ENCODE results near the gene DNPEP. TPM values are rescaled to one million over a fixed set of nuclear protein-coding genes. Genes with fewer than 3 reads are reported as not detected.

The DNPEP gene
- polyA plus RNA-seq, 1 experiment, result 134 TPM

GRCh38 chr2:219392754-219393153 lies 5.0 kb upstream of the DNPEP start:
- DNase-seq (ENCODE audit: low read depth), result no peak
- no peaks in the 10 kb centered on the region for H3K27me3 ChIP-seq (ENCODE audit: control insufficient read depth, insufficient read depth, low read length)
- TF ChIP-seq CTCF (IDR thresholded peaks at IDR 0.05; ENCODE audit: insufficient read depth, low read depth, low read length), result no peak
- ChIA-PET CTCF (interaction anchor here (1.0 to 2.5 kb wide), 9 partner anchors 10 to 138 kb away, joined by 3 to 18 read pairs (median 4); no protein-coding TSS in a partner anchor), POLR2A (no interaction called here)
- no peak overlapping the region for H3K4me3 ChIP-seq (ENCODE audit: low read depth, low read length)
- no peaks in the 10 kb centered on the region for H3K36me3 ChIP-seq (ENCODE audit: control insufficient read depth, insufficient read depth, low read length)

DNA sequence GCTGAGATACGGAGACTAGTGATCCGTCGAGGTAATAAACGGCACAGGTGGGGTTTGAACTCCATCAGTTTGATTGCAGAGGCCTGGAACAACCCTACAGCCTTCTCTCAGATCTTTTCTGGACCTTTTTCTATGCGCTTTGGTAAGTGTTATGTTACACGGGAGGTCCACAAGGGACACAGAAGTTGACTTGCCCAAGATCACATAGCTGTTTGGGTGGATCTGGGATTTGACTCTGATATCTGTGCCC lies 1.1 kb upstream of the DNPEP start:
- no peaks in the 10 kb centered on the region for H3K27me3 ChIP-seq (ENCODE audit: control insufficient read depth, insufficient read depth, low read length)
- POLR2A ChIA-PET, result interaction anchor here (0.6 kb wide), 1 partner anchor 166 kb away, joined by 4 read pairs; no protein-coding TSS in a partner anchor
- no peak for DNase-seq (ENCODE audit: low read depth)
- peaks cover 18% of the 10 kb centered on the region for H3K36me3 ChIP-seq (ENCODE audit: control insufficient read depth, insufficient read depth, low read length)
- CTCF ChIA-PET, result interaction anchor here (0.8 to 6.2 kb wide), 15 partner anchors 11 to 394 kb away, joined by 3 to 60 read pairs (median 3); partner anchors contain the start of gene OBSL1
- TF ChIP-seq CTCF (IDR thresholded peaks at IDR 0.05; ENCODE audit: insufficient read depth, low read depth, low read length), result no peak
- H3K4me3 ChIP-seq (ENCODE audit: low read depth, low read length), result peak overlapping the region; percentile 30

DNA sequence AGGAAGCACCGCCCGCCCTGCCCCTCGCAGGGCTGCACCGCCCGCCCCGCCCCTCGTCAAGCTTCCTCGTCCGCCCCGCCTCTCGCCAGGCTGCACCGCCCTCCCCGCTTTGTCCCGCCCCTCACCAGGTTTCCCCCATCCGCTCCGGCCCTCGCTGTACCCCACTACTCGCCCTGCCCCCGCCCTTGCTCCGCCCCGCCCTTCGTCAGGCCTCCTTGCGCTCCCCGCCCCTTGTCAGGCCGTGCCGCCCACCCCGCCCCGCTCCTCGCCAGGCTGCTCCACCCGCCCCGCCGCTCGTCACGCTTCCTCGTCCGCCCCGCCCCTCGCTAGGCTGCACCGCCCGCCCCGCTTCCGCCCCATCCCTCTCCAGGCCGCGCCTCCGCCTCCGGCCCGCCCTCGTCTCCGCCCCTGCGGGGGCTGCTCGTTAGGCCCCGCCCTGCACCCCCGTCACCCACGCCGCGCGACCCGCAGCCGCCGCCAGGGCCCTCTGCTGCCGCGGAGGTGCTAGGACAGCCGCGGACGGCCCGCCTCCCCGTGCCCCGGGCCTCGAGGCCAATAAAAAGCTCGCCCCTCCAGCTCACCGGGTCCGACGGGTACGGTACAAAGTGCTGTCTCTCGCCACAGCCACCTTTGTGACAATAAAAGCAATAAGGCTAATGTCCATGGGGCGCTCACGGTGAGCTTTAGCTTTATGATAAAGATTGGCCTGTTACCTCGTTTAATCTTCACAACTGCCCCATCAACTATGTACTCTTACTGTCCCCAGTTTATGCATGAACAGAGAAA lies 602 bp upstream of the DNPEP start:
- POLR2A ChIA-PET, result interaction anchor here (0.5 to 0.7 kb wide), 9 partner anchors 11 to 512 kb away, joined by 3 to 12 read pairs (median 4); partner anchors contain the start of gene DNAJB2
- DNase-seq (ENCODE audit: low read depth), result peak; percentile 69
- Histone ChIP-seq H3K36me3 (ENCODE audit: control insufficient read depth, insufficient read depth, low read length) (peaks cover 22% of the 10 kb centered on the region), H3K4me3 (ENCODE audit: low read depth, low read length) (peak overlapping the region; percentile 42), H3K27me3 (ENCODE audit: control insufficient read depth, insufficient read depth, low read length) (no peaks in the 10 kb centered on the region)
- peak; percentile 43 for TF ChIP-seq CTCF (IDR thresholded peaks at IDR 0.05; ENCODE audit: insufficient read depth, low read depth, low read length)
- CTCF ChIA-PET, result interaction anchor here (0.6 to 6.2 kb wide), 20 partner anchors 10 to 393 kb away, joined by 3 to 60 read pairs (median 4); partner anchors contain the start of gene OBSL1

GRCh38 chr2:219386532-219387280 lies 1.0 kb downstream of the DNPEP start:
- POLR2A ChIA-PET, result interaction anchor here (0.5 to 0.7 kb wide), 2 partner anchors 8 to 55 kb away, joined by 3 to 9 read pairs; no protein-coding TSS in a partner anchor
- DNase-seq (ENCODE audit: low read depth), result no peak

More at GRCh38 chr2:219386532-219387280, 1.0 kb downstream of the DNPEP start:
- no peaks in the 10 kb centered on the region for H3K27me3 ChIP-seq (ENCODE audit: control insufficient read depth, insufficient read depth, low read length)
- CTCF ChIA-PET, result interaction anchor here (0.6 to 6.2 kb wide), 10 partner anchors 9 to 1383 kb away, joined by 3 to 60 read pairs (median 4); no protein-coding TSS in a partner anchor
- H3K36me3 ChIP-seq (ENCODE audit: control insufficient read depth, insufficient read depth, low read length), result peaks cover 29% of the 10 kb centered on the region
- no peak for TF ChIP-seq CTCF (IDR thresholded peaks at IDR 0.05; ENCODE audit: insufficient read depth, low read depth, low read length)
- peak overlapping the region; percentile 81 for H3K4me3 ChIP-seq (ENCODE audit: low read depth, low read length)
